GM12892 (cell line): ENCODE results near the gene DSCAML1.

Source experiments
- POLR2A ChIP-seq: IDR thresholded peaks from 2 replicates; pipeline ENCODE4 v1.6.1; 2011; ENCODE audit warnings: low read depth, low read length, control low read depth
- POLR2AphosphoS5 ChIP-seq: IDR thresholded peaks from 2 replicates; pipeline ENCODE4 v1.6.1; 2011; ENCODE audit warnings: low read depth, low read length, control low read depth
- TAF1 ChIP-seq: IDR thresholded peaks from 2 replicates; pipeline ENCODE4 v1.6.1; 2011; ENCODE audit warnings: low read depth, mild to moderate bottlenecking, control low read depth, low read length, borderline replicate concordance

GRCh38 chr11:117560780-117561530, 236.1 kb downstream of the DSCAML1 start:
- TF ChIP-seq POLR2A: no peak
- no peak for TF ChIP-seq TAF1
- no peak for TF ChIP-seq POLR2AphosphoS5
